ENCODE measurements around the gene PLA2G4B. TPM values are rescaled to one million over a fixed set of nuclear protein-coding genes. Genes with fewer than 3 reads are reported as not detected.

PLA2G4B gene
- 0.87 to 2.1 TPM (median 1.7 TPM) in 5 replicates for total RNA-seq (2022; extraction: Qiagen RNA extraction)

GRCh38 chr15:41838400-41838897 lies at the start of gene PLA2G4B:
Gene PLA2G4B, plus strand, starts transcription at chr15:41838847. Its CDS starts 67 bp downstream, at chr15:41838914.

DNA sequence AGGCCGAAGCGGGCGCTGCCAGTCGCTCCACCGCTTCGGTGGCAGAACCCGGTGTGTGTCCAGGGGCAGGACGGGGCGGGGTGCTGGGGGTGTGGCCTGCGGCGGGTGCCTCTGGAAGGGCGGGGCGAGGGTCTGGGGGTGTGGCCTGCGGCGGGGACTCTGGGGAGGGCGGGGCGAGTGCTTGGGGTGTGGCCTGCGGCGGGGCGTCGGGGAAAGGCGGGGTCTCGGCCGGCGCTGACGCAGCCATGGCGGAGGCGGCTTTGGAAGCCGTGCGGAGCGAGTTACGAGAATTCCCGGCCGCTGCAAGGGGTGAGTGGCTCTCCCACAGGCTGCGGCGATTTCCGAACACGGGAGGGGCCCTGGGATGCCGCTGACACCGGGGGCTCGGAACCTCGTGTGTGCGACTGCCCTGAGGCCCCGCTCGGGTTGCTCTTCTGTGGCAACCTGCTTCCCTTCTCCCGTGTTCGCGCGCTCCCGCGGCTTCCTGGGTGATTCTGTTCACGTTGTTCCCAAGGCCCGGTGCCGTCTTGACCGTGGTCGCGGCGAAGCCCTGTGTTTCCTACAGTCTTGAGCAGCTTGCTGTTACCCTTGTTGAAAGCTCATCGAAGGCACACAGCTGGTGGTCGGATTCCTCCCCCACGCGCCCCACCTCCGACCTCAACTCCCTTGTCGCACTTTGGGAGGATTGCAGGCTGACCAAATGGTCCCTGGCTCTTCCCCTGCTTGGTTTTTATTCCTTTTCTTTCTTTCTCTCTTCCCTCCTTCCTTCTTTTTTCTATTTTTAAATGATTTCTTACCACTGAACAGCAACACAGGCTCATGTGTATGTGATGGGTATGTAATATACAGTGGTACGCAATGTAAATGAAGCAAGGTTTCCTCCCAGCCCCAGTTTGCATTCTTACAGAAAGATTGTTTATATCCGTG lies 10.5 kb upstream of the PLA2G4B start, which contains the start of gene JMJD7:
TSS of gene JMJD7 (plus strand) at position 213 of the 927 bp plus-strand sequence. CDS start at position 246, 33 bp downstream.

GRCh38 chr15:41893422-41894250 lies 55.0 kb downstream of the PLA2G4B start, which contains the start of gene SPTBN5:
Gene SPTBN5, minus strand, starts transcription at chr15:41894053. Its CDS starts 556 bp downstream, at chr15:41893497.

Other genes starting within 250 kb of the PLA2G4B start
- gene MGA, start 178.4 kb upstream of the PLA2G4B start, total RNA-seq (2022; extraction: Qiagen RNA extraction), result 6.2 to 10.5 TPM (median 8.4 TPM) in 5 replicates
- gene MAPKBP1, start 64.4 kb upstream of the PLA2G4B start, total RNA-seq (2022; extraction: Qiagen RNA extraction), result 2.3 to 5.1 TPM (median 3.8 TPM) in 5 replicates
- gene JMJD7, start 10.8 kb upstream of the PLA2G4B start, total RNA-seq (2022; extraction: Qiagen RNA extraction), result 2.8 to 3.3 TPM (median 3.1 TPM) in 5 replicates
- 0.07 to 0.25 TPM (median 0.16 TPM) in 5 replicates for gene SPTBN5, start 55.2 kb downstream of the PLA2G4B start, total RNA-seq (2022; extraction: Qiagen RNA extraction)
- gene EHD4, start 133.7 kb downstream of the PLA2G4B start, total RNA-seq (2022; extraction: Qiagen RNA extraction), result 10.8 to 13.3 TPM (median 12.5 TPM) in 5 replicates
- 0.01 TPM in 1 of 5 replicates, not detected in the others for gene PLA2G4E, start 182.2 kb downstream of the PLA2G4B start, total RNA-seq (2022; extraction: Qiagen RNA extraction)

Data from A549 treated with dexamethasone at 1 μM for 4 hours (cell line).